H9 (cell line): Measurements from ENCODE around the gene CABLES2. TPM values are rescaled to one million over a fixed set of nuclear protein-coding genes. Genes with fewer than 3 reads are reported as not detected.

ENCODE experiments used
- DNase-seq: peaks from one replicate; pipeline ENCODE4 v3.0.0-alpha.2; 2017
- H2AFZ ChIP-seq: one replicate; pipeline ENCODE4 v1.6.1; 2013; ENCODE audit warnings: mild to moderate bottlenecking, low read length, control low read depth, moderate library complexity
- H2AK5ac ChIP-seq: 2 replicates; pipeline ENCODE4 v1.6.1; 2013; ENCODE audit warnings: low read length, control low read depth, mixed read lengths; ENCODE audit not compliant: insufficient read length
- H2BK120ac ChIP-seq: one replicate; pipeline ENCODE4 v1.6.1; 2013; ENCODE audit warnings: low read depth, mild to moderate bottlenecking, low read length, control low read depth, inconsistent platforms; ENCODE audit not compliant: poor library complexity, severe bottlenecking
- H2BK12ac ChIP-seq: 2 replicates; pipeline ENCODE4 v1.6.1; 2013; ENCODE audit warnings: low read length, control low read depth, mixed read lengths, low read depth; ENCODE audit not compliant: insufficient read length
- H2BK15ac ChIP-seq: 2 replicates; pipeline ENCODE4 v1.6.1; 2013; ENCODE audit warnings: low read depth, low read length, control low read depth
- H2BK20ac ChIP-seq: one replicate; pipeline ENCODE4 v1.6.1; 2013; ENCODE audit warnings: low read depth, mild to moderate bottlenecking, low read length, control low read depth, inconsistent platforms; ENCODE audit not compliant: poor library complexity, severe bottlenecking
- H2BK5ac ChIP-seq: 2 replicates; pipeline ENCODE4 v1.6.1; 2013; ENCODE audit warnings: low read length, control low read depth, mixed read lengths; ENCODE audit not compliant: insufficient read length
- H3K14ac ChIP-seq: 2 replicates; pipeline ENCODE4 v1.6.1; 2013; ENCODE audit warnings: low read length, control low read depth; ENCODE audit not compliant: insufficient read depth
- H3K18ac ChIP-seq: 2 replicates; pipeline ENCODE4 v1.6.1; 2013; ENCODE audit warnings: low read depth, mild to moderate bottlenecking, mixed read lengths, low read length, control low read depth; ENCODE audit not compliant: insufficient read length
- H3K23ac ChIP-seq: 2 replicates; pipeline ENCODE4 v1.6.1; 2013; ENCODE audit warnings: low read length, control low read depth, mixed read lengths, low read depth; ENCODE audit not compliant: insufficient read length
- H3K23me2 ChIP-seq: 2 replicates; pipeline ENCODE4 v1.6.1; 2013; ENCODE audit warnings: low read depth, mild to moderate bottlenecking, mixed read lengths, low read length, control low read depth; ENCODE audit not compliant: insufficient read length, poor library complexity, severe bottlenecking
- H3K27ac ChIP-seq: 2 replicates; pipeline ENCODE4 v1.5.1; 2013; ENCODE audit warnings: low read length, control low read depth, mixed read lengths, low read depth; ENCODE audit not compliant: insufficient read length
- H3K27me3 ChIP-seq: 2 replicates; pipeline ENCODE4 v1.6.1; 2013; ENCODE audit warnings: low read length, control low read depth, inconsistent platforms; ENCODE audit not compliant: insufficient read depth
- H3K4ac ChIP-seq: 2 replicates; pipeline ENCODE4 v1.6.1; 2013; ENCODE audit warnings: low read depth, mild to moderate bottlenecking, control low read depth, inconsistent platforms, low read length, moderate library complexity
- H3K4me1 ChIP-seq: 2 replicates; pipeline ENCODE4 v1.6.1; 2013; ENCODE audit warnings: low read length, control low read depth, inconsistent platforms; ENCODE audit not compliant: insufficient read depth
- H3K4me2 ChIP-seq: 2 replicates; pipeline ENCODE4 v1.6.1; 2013; ENCODE audit warnings: low read length, control low read depth, mixed read lengths; ENCODE audit not compliant: insufficient read length, insufficient read depth
- H3K56ac ChIP-seq: 2 replicates; pipeline ENCODE4 v1.6.1; 2013; ENCODE audit warnings: low read depth, mild to moderate bottlenecking, mixed read lengths, low read length, control low read depth; ENCODE audit not compliant: insufficient read length
- H3K79me1 ChIP-seq: 2 replicates; pipeline ENCODE4 v1.6.1; 2013; ENCODE audit warnings: low read depth, mild to moderate bottlenecking, moderate library complexity, low read length, control low read depth, inconsistent platforms; ENCODE audit not compliant: insufficient read depth, poor library complexity, severe bottlenecking
- H3K79me2 ChIP-seq: 2 replicates; pipeline ENCODE4 v1.6.1; 2013; ENCODE audit warnings: low read length, control low read depth, inconsistent platforms; ENCODE audit not compliant: insufficient read depth
- H3K9ac ChIP-seq: 2 replicates; pipeline ENCODE4 v1.6.1; 2013; ENCODE audit warnings: low read length, control low read depth, mixed read lengths; ENCODE audit not compliant: insufficient read length; ENCODE audit errors: extremely low read depth
- H3K9me3 ChIP-seq: one replicate; pipeline ENCODE4 v1.6.1; 2013; ENCODE audit warnings: low read depth, low read length, inconsistent platforms; ENCODE audit not compliant: control insufficient read depth
- H3T11ph ChIP-seq: one replicate; pipeline ENCODE4 v1.6.1; 2013; ENCODE audit warnings: mild to moderate bottlenecking, low read length, control low read depth, inconsistent platforms
- H4K20me1 ChIP-seq: one replicate; pipeline ENCODE4 v1.6.1; 2013; ENCODE audit not compliant: control insufficient read depth, insufficient read length, insufficient read depth
- H4K5ac ChIP-seq: 2 replicates; pipeline ENCODE4 v1.6.1; 2013; ENCODE audit warnings: low read depth, mild to moderate bottlenecking, mixed read lengths, low read length, control low read depth; ENCODE audit not compliant: insufficient read length
- H4K8ac ChIP-seq: replicated peaks from 2 replicates; pipeline ENCODE4 v1.6.1; 2013; ENCODE audit warnings: low read length, control low read depth, mixed read lengths, low read depth; ENCODE audit not compliant: insufficient read length
- H4K91ac ChIP-seq: 2 replicates; pipeline ENCODE4 v1.6.1; 2013; ENCODE audit warnings: low read depth, mild to moderate bottlenecking, moderate library complexity, mixed read lengths, low read length, control low read depth; ENCODE audit not compliant: insufficient read length
- H3K27ac Mint-ChIP-seq, 3 experiments: 2 replicates in 2 of 3; 3 replicates in 1 of 3; pipeline ENCODE4 v1.8.0; 2020 to 2021; ENCODE audit warnings: mixed read lengths in 3 of 3, mild to moderate bottlenecking in 1 of 3, moderate library complexity in 1 of 3
- H3K27me3 Mint-ChIP-seq: 2 replicates; pipeline ENCODE4 v1.8.0; 2021; ENCODE audit warnings: low read depth, mild to moderate bottlenecking, moderate library complexity, mixed read lengths
- H3K36me3 Mint-ChIP-seq, 3 experiments: 2 replicates in 2 of 3; 3 replicates in 1 of 3; pipeline ENCODE4 v1.8.0; 2020 to 2021; ENCODE audit warnings: low read depth in 3 of 3, mixed read lengths in 3 of 3; ENCODE audit not compliant: insufficient read depth in 1 of 3
- H3K4me1 Mint-ChIP-seq, 2 experiments: 2 replicates each; pipeline ENCODE4 v1.8.0; 2020; ENCODE audit warnings: mixed read lengths in 2 of 2
- H3K4me3 Mint-ChIP-seq, 2 experiments: 2 replicates in 1 of 2; 3 replicates in 1 of 2; pipeline ENCODE4 v1.8.0; 2020 to 2021; ENCODE audit warnings: mild to moderate bottlenecking in 2 of 2, mixed read lengths in 2 of 2, moderate library complexity in 1 of 2
- H3K9me3 Mint-ChIP-seq, 2 experiments: 2 replicates in 1 of 2; 3 replicates in 1 of 2; pipeline ENCODE4 v1.8.0; 2020; ENCODE audit warnings: mild to moderate bottlenecking in 2 of 2, mixed read lengths in 2 of 2, moderate library complexity in 1 of 2
- CTCF ChIP-seq: fragments of 200-600 bp; sonication (generic); conservative IDR thresholded peaks from 3 replicates; pipeline ENCODE4 v1.8.0; 2021; ENCODE audit warnings: antibody characterized with exemption, mild to moderate bottlenecking
- WGBS: extraction: QIAGEN DNeasy Blood & Tissue Kit; methylation state at CpG from one replicate; pipeline ENCODE4 v1.1.7; 2013; ENCODE audit warnings: missing lambda C conversion rate, low lambda C conversion rate, mixed read lengths; ENCODE audit not compliant: insufficient read length; ENCODE audit errors: extremely low coverage; 5-methylcytosine and 5-hydroxymethylcytosine counted together
- total RNA-seq: library from RNA; stranded (reverse); gene quantifications from 2 replicates; pipeline ENCODE4 v1.2.1, GENCODE V29; 2021

Gene CABLES2
- total RNA-seq, 1 experiment from 2014 or later: 10.8 TPM

- Mint-ChIP-seq H3K27me3 (no peaks in the 10 kb centered on the region; the same call in 1 of the 2 replicates), H3K27ac (no peak overlapping the region), H3K4me3 (no peak overlapping the region), H3K9me3 (peaks cover 9 to 18% of the 10 kb centered on the region in 2 experiments), H3K4me1 (no peaks in the 10 kb centered on the region), H3K36me3 (peaks cover 18 to 79% (median 78%) of the 10 kb centered on the region in 3 experiments)
- Histone ChIP-seq H3K56ac (no peak overlapping the region), H3K9ac (no peak overlapping the region), H3K79me2 (no peaks in the 10 kb centered on the region), H4K20me1 (no peaks in the 10 kb centered on the region), H3K18ac (no peak overlapping the region), H3K9me3 (no peaks in the 10 kb centered on the region), H3K23me2 (no peaks in the 10 kb centered on the region), H3K23ac (no peak overlapping the region), H2AFZ (no peak overlapping the region), H3K79me1 (no peaks in the 10 kb centered on the region), H4K91ac (no peak overlapping the region), H4K8ac (no peak overlapping the region), H3K4ac (no peak overlapping the region), H4K5ac (no peak overlapping the region), H2BK15ac (no peak overlapping the region), H3K27me3 (no peaks in the 10 kb centered on the region), H3K14ac (no peak overlapping the region), H2BK120ac (no peak overlapping the region), H3K27ac (no peak overlapping the region), H3K4me1 (no peaks in the 10 kb centered on the region), H3K4me2 (no peak overlapping the region), H3T11ph (no peak overlapping the region), H2BK12ac (no peak overlapping the region), H2BK5ac (no peak overlapping the region), H2BK20ac (no peak overlapping the region), H2AK5ac (no peak overlapping the region)
- no peak for TF ChIP-seq CTCF
- no peak for DNase-seq
- WGBS: no CpG with 5 or more reads among the region's 9 CpGs
Observed at GRCh38 chr20:62347445-62347844, 59.6 kb downstream of the CABLES2 start.
